NCI-H510A (cell line): Measurements from ENCODE around the gene JAKMIP2.
"Not testable (repeated sequence)": the region's sequence is repeated elsewhere in the genome, so short reads cannot be mapped to it uniquely, and the experiment has no call there.

Experiments
- DNase-seq: peaks from one replicate; lab custom pipeline; 2025; lab: John Stamatoyannopoulos, UW

Gene JAKMIP2

DNA sequence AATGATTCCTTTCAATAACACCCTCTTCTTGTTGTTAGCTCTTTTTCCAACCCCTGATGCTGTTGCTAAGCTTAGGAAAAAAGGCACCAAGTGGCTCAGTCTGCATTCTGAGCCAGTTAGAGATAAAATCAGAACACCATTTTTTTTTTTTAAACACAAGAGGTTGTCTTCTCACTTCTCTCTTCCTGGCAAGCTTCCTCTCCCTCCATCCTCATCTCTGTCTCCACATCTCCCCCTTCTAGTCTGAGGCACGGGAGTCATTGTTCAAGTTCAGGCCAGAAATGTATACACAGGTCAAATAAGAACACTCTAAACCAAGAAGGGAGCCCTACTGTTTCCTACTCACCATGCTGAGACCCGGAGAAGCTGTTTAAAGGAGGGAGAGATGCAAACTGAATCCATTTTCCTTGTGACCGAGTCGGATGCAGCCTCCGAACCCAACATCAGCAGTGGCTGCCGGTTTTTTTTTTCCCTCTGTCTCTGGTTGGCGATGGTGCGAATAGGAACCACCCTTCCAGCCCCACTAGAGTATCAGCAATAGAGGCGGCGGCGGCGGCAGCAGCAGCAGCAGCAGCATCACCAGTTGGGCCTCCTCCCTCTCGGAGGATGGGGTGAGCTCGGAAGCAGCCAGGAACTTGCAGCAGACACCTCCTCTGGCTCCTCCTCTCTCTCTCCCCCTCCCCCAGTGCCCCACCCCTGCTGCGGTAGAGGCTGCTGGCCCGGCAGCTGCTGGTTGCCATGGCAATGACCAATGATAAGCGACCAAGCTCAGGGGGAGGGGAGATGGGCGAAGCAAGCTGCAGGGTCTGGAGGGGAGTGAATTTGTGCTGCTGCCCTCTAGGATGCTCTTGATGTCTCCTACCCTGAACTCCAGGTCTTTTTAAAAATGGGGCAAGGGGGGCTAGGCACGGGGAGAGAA lies at the start of gene JAKMIP2:
TSS of gene JAKMIP2 (minus strand) at position 619 of the 919 bp plus-strand sequence. CDS start 110,922 bp downstream, outside the sequence.
- peak; percentile 97 for DNase-seq

DNA sequence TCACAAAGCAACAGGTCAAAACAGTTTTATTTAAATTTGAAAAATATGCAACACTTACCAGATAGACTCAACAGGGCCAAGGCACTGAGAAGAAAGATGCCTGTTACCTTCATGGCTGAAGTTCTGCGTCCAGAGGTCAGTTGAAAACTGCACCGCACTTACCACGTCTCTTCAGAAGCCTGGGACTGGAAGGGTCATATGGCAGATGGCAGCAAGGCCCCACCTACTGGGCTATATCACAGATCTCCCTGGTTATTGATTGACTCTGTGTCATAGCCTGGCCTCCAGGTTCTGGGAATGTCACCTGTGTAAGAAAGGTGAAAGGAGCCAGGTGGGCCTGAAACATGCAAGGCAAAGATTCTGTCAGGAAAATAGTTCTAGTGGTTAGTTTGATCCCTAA lies 48.9 kb upstream of the JAKMIP2 start, which contains the start of gene SPINK1:
TSS of gene SPINK1 (minus strand) at position 207 of the 400 bp plus-strand sequence. CDS start at position 113, 94 bp downstream.
- no peak for DNase-seq

DNA sequence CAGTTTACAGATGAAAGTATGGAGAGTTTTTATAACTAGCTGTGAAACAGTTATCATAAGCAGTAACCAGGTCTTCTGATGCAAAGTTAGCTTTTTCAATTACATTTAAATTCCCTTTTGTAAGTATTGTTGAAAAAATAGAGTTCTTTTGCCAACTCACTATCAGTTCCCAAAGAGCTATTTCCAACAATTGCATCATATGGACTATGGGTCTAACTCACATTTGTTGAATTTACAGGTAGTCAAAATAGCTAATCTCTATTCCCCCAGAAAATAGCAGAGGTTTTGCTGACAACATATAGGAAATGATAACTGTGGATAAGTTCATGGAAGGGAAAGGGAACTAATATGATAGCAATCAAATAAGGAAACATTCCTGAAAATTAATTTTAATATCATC lies 47.5 kb upstream of the JAKMIP2 start:
- no peak for DNase-seq

DNA sequence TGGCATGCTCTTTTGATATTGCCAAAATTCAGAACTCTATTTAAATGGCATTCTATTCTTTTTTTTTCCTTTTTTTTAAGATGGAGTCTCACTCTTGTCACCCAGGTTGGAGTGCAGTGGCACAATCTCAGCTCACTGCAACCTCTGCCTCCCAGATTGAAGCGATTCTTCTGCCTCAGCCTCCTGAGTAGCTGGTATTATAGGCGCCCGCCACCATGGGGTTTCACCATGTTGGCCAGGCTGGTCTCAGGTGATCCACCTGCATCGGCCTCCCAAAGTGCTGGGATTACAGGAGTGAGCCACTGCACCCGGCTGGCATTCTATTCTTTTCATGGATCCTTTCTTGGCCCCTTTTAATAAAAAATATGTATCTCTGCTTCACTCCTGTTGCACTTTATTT lies 44.5 kb upstream of the JAKMIP2 start:
- not testable (repeated sequence) for DNase-seq

DNA sequence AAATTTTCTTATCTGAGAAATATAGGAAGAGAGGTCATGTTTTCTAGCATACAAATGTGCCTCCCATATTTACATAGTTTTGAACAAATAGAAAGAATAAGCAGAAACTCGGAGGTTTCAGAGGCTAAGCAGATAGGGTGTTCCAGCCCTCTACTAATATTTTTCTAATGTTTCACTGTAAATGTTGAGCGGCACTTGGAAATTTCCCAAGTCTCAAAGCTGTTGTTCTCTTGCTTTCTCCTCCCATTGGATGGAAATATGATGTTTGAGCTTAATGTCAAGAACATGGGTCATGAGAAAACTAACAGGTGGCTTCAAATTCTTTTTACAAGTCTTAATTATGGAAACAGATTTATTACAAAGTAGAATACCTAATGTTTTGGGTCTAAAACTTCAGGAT lies 43.8 kb upstream of the JAKMIP2 start:
- DNase-seq = no peak

DNA sequence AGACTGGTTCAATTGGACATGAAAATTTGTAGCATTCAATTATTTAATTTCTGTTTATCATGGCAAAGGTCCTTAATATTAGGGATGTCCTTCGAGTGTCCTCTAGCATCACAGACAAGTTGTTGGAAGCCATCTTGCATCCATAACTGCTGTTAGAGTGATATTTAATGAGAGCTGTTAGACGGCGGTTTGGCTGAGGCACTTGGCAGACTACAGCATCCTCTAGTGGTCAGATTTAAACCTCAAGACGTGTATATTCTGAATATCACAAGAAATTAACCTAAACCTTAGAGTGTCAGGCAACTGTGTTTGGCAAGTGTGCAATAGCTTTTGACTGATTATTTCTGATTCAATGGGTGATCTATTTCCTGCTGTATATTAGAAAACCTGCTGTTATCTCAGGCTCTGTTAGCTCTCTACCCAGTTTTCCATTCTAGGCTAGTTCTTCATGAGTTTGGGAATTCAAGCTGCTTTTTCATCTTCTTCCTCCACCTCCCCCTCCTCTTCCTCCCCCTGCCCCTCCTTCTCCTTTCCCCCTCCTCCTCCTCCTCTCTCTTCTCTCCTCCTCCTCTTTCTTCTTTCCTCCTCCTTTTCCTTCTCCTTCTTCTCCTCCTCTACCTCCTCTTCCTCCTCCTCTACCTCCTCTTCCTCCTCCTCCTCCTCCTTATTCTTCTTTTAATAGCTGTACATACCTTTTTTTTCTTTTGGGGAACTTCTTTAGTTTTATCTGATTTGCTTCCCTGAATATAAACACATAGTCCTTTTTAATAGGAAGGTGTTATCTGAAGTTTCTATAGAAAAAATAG lies 40.4 kb upstream of the JAKMIP2 start:
- peak; percentile 63 for DNase-seq

DNA sequence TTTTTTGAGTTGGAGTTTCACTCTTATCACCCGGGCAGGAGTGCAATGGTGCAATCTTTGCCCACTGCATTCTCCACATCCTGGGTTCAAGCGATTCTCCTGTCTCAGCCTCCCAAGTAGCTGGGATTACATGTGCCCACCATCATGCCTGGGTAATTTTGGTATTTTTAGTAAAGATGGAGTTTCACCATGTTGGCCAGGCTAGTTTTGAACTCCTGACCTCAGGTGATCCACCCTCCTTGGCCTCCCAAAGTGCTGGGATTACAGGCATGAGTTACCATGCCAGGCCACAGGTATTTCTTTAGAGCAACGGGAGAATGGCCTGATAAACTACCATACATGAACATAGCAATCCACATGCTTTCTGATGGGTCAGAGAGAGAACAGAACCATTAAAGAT lies 39.7 kb upstream of the JAKMIP2 start:
- DNase-seq = not testable (repeated sequence)

DNA sequence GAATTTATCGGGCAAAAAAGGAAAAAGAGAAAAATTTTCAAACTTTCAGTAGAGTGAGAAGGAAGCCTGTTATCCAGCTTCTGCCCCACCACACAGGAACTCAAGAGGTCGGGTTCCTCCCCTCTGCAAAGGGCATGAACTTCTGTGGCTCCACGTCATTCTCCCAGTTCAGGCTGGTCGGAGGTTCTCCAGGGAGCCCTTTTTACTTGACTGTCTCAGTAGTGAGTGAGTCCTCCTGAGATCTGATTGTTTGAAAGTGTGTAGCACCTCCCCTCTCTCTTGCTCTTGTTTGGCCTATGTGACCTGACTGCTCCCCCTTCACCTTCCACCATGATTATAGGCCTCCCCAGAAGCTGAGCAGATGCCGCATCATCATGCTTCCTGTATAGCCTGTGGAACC lies 39.2 kb upstream of the JAKMIP2 start:
- DNase-seq = no peak

DNA sequence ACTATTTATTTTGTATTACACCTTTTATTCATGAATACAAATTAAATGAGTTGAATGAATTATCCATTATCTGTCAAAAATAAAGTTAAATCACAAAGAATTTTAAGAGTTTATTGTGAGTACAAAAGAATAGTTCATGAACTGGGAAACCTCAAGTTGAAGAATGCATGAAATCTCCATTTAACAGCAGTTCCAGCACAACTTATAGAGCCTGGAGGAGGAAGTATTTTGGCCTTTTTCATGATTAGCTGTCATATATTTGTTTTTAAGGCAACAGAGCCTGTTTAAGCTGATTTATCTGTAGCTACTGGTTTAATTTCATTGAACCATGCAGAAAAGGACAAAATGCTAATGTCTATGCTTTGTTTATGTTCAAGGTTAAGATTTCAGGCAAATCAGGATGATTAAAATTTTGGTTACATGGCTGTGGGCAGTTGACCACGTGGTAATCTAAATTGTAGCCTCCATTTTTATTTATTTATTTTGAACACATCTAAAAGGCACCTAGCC lies 36.8 kb upstream of the JAKMIP2 start:
- no peak for DNase-seq

DNA sequence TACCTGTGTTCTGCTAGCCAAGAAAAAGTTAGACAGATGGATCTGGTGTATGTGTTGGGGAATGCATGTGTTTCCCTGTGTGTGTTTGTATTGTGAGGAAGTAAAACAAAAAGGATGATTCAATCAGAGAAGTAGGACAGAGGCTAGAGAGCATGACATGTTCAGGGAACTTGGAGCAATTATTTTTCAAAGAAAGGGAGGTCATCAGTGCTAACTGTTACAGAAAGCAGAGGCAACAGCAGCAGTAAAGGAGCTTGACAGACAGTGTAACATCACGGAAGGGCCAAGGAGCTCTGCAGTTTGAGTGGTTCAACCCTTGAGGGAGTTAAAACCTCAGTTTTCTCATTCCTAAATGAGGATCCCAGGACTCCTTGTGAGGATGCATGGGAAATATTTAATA lies 35.8 kb upstream of the JAKMIP2 start:
- no peak for DNase-seq

DNA sequence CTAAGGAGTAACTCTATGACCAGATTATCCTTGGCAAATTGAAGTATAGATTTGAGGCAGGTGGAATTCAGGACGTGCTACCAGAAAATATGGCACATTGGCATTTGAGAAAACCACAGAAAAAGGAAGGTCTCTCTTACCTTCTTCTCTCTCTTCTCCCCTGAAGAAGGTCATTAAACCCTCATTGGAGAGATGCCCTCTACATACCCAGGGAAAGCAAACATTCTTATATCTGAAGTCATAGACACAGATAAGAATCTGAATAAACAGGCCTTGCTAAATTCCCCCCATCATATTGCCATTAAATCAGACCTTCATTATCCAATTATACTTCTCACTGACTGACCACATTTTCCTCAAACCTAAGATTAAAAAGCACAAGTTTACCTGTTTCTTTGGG lies 31.2 kb upstream of the JAKMIP2 start:
- no peak for DNase-seq

DNA sequence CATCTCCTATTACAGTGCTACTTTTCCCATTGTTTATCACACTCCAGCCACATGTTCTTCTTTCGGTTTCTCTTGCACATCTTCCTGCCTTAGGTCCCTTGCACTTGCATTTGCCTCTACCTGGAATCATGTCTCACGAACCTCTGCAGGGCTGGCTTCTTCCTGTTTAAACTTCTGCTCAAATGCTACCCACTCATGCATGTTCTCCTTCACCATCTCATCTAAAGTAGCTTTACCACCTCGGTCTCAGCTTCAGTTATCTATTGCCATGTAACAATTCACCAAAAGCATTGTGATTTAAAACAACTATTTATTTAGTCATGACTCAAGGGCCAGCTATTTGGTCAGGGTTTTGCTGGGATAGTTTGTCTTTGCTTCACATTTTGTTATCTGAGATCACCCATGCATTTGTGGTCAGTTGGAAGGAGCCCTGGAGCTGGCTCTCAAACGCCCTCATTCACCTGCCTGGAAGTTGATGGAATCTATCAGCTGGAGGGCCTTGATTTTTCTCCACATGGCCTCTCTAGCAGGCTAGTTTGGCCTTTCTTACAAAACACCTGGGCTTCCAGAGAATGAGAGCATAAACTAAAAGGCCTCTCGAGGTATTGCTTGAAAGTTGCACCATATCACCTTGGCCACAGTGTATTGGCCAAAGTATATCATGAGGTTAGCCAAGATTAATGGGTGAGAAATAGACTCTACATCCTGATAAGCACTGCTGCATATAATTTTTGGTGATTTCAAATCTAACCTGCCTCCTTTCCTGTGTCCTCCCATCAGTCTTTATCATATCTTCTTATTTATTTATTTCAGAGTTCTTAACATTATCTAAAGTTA lies 27.5 kb upstream of the JAKMIP2 start:
- DNase-seq = no peak

DNA sequence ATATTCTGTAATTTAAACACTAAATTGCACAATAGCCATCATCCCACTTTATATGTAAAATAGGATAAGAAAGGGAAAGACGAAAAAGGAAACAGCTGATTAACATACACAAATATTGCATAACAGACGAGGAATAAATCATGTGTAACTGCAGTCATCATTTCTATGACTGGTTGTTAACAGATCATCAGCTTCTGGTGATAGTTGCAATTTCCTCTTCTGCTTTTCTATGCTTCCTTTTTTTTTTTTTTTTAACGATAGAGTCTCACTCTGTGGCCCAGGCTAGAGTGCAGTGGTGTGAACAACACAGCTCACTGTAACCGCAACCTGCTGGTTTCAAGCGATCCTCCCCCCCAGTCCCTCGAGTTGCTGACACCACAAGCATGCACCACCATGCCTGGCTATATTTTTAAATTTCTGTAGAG lies 22.5 kb upstream of the JAKMIP2 start:
- DNase-seq = no peak

DNA sequence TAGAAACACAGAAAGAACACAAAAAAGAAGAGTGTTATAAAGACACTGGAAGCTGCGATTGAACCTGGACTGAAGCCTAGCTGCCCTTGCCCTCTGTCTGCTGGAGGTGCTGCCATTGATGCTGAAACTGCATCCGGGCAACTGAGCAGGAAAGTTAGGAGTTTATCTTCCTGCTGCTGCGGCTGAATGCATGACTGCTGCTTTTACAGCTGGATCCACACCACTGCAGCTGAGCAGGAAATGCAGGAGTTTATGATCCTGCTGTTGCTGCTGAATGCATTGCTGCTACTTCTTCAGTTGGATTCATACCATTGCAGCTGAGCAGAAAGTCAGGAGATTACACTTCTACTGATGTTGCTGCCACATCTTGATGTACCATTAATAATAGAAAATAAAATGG lies 21.8 kb upstream of the JAKMIP2 start:
- DNase-seq = no peak

DNA sequence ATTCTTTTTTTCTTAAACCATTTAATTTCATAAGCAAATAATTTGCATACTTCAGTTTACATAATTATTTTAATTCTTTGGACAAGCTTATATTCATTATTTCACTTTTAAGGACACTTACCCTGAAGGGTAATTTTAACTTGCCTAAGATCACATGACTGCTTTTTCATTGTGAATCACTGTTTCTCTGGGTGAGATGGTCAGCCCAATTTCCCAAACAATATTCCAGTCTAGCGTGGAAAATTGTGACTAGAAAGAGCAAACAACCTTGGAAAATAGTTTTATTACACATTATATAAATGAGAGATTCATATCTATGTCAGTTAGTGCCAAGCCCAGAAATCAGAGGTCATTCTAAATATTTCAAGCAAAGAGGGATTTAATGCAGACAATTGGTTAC lies 21.4 kb upstream of the JAKMIP2 start:
- no peak for DNase-seq

DNA sequence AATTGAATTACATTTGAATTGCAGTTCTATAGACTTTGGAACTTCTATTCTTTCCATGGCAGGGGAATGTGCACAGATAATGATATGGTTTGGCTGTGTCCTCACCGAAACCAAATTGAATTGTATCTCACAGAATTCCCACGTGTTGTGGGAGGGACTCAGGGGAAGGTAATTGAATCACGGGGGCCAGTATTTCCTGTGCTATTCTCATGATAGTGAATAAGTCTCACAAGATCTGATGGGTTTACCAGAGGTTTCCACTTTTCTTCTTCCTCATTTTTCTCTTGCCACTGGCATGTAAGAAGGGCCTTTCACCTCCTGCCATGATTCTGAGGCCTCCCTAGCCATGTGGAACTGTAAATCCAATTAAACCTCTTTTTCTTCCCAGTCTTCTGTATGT lies 20.6 kb upstream of the JAKMIP2 start:
- not testable (repeated sequence) for DNase-seq

DNA sequence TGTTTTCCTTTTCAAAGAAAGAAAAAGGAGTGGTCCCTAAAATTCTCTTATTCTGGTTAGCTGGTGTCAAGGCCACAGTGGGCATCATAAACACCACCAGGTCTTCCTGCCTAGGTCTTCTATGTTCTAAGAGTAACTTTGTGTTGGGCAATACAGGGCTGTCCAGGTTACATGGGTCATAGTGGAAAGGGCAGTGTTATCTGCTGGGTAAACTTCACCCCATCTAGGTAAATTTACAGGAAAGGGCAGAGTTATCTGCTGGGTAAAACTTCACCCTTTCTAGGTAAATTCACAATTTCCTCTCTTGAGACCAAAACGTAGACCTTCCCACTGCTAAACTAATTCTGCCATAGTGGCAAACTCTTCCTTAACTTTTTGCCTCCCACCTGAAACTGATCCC lies 18.9 kb upstream of the JAKMIP2 start:
- no peak for DNase-seq

DNA sequence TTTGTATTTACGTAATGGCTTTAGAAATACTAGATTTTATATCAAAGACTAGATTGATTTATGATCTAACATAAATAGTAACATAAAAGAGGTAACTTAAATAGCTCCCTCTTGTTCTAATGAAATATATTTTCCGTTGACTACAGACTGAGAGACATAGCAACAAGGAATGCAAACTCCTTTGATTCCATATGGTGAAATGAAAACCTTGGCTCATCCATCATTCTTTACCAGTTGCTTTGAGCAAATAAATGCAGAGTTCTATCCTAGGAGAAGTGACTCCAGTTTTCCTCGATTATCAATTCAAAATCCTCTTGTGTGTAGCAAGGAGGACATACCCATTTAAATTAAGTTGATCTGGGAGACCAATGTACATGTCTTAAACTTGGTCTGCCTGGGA lies 18.0 kb upstream of the JAKMIP2 start:
- no peak for DNase-seq

DNA sequence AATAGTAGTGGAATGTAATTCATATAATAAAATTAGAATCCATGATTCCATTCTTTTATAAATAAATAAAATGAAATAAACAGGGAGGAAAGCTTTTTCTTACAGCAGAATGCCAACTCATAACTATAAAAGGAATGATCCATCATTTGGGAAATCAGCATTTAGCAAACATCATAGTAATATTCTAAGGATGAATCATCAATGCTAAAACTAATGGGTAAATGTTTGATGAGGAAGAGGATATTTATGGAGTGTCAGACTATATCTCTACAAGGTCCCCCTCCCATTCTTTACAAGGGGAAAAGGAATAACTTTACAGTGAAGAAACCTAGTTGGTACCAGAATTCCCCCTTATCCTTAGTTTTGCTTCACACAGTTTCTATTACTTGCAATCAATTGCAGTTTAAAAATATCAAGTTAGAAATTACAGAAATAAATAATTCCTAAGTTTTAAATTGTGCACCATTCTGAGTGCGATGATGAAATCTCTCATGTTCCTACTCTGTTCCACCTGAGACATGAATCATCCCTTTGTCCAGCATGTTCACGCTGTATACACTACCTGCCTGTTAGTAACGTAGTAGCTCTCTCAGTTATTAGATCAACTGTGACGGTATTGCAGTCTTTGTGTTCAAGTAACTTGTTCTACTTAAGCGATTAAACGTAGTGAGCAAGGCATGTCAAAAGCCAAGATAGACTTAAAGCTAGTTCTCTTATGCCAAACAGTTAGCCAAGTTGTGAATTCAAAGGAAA lies 14.2 kb upstream of the JAKMIP2 start:
- DNase-seq = no peak

DNA sequence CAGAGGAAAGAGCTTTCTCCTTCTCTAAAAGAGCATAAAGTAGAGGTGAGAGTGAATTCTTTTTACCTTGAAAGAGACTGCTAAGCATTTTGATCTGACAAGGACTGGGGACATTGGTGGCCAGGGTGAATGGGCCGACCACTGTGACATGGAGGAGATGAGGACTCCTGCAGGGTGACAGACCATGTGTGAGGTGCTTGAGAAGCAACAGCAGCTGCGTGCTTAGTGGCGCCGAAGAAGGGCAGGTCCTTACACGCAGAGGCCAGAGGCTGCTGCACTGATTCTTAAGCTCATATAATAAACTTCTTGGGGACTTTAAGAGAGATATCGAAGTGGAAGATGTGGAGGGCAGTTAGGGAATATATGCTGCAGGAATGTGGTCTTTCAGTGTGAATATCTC lies 8.7 kb upstream of the JAKMIP2 start:
- DNase-seq = no peak

DNA sequence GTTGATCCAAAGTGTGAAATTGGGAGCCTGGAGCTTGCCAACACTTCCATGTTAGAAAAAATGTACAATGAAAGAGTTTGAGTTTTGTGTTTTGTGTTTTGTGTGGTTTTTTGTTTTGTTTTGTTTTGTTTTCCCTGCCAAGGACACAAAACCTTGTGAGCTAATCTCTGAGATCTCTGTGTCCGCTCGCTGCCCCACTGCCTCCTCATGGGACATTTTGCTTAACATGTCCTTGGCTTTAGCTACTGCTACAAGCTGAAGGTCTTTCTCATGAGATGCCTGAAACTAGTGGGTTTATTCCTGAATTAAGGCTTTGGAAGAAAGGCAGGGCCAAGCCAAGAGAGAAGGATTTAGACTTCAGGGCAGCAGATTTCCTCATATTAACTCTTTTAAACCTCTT lies 7.3 kb upstream of the JAKMIP2 start:
- no peak for DNase-seq
